Upper lobe of left lung (tissue), 6 donors: ENCODE data around the gene SUN5. TPM values are rescaled to one million over a fixed set of nuclear protein-coding genes. Genes with fewer than 3 reads are reported as not detected.

ENCODE experiments used
- ATAC-seq, 2 donors: fragments of 200-7000 bp; cut with Tn5 transposase; one replicate each; pipeline ENCODE4 v1.9.1; 2022; ENCODE audit warnings: mild to moderate bottlenecking in 2 of 2, moderate library complexity in 2 of 2; ENCODE audit not compliant: low FRiP score in 2 of 2
- DNase-seq, 2 donors: peaks; one replicate each; pipeline ENCODE4 v3.0.0-alpha.2; 2019 to 2020
- H3K27ac ChIP-seq, 4 donors: fragments of 200-600 bp; sonication (generic); one replicate each; pipeline ENCODE4 v1.5.1; 2016 to 2019
- H3K27me3 ChIP-seq, 4 donors: fragments of 200-600 bp; sonication (generic); one replicate each; pipeline ENCODE4 v1.5.1; 2017 to 2019
- H3K36me3 ChIP-seq, 4 donors: fragments of 200-600 bp; sonication (generic); one replicate each; pipeline ENCODE4 v1.5.1; 2016 to 2019
- H3K4me1 ChIP-seq, 4 donors: fragments of 200-600 bp; sonication (generic); one replicate each; pipeline ENCODE4 v1.5.1; 2018 to 2019
- H3K4me3 ChIP-seq, 4 donors: fragments of 200-600 bp; sonication (generic); one replicate each; pipeline ENCODE4 v1.5.1; 2017 to 2019; ENCODE audit warnings: mild to moderate bottlenecking in 2 of 4, moderate library complexity in 1 of 4
- H3K9me3 ChIP-seq, 4 donors: fragments of 200-600 bp; sonication (generic); one replicate each; pipeline ENCODE4 v1.5.1; 2018 to 2019
- EP300 ChIP-seq, 4 donors: sonication (generic); formaldehyde crosslinking; IDR thresholded peaks; one replicate each; pipeline ENCODE4 v1.5.1; 2017; ENCODE audit warnings: antibody characterized with exemption in 4 of 4, control low read depth in 2 of 4
- POLR2A ChIP-seq, 4 donors: fragments of 450-650 bp; IDR thresholded peaks; one replicate each; pipeline ENCODE4 v1.5.1; 2016 to 2017; ENCODE audit warnings: antibody characterized with exemption in 4 of 4, mild to moderate bottlenecking in 2 of 4
- POLR2AphosphoS5 ChIP-seq, 2 donors: sonication (generic); formaldehyde crosslinking; IDR thresholded peaks; one replicate each; pipeline ENCODE4 v1.5.1; 2017; ENCODE audit warnings: antibody characterized with exemption in 2 of 2
- WGBS, 2 donors: methylation state at CpG; one replicate each; pipeline ENCODE4 v1.1.5; 2017 to 2018; 5-methylcytosine and 5-hydroxymethylcytosine counted together
- total RNA-seq, 6 donors: library from RNA; depleted of rRNA in 4 of 6; stranded (reverse); fragments of >200 nt in 4 of 6; gene quantifications; one replicate each; pipeline versions ENCODE4 v1.1.0 to v1.2.1, GENCODE V29; 2016 to 2021
- TF ChIP-seq, protein P1 (sequence below), 6 experiments: fragments of 450-650 bp in 4 of 6; fragments of 200-600 bp in 2 of 6; sonication (generic) in 2 of 6; IDR thresholded peaks; one replicate each; pipeline ENCODE4 v1.5.1; 2016 to 2019; ENCODE audit warnings: antibody characterized with exemption in 6 of 6
- donor health status: DM: no; HTN: no; CAD: no; lungs with moderate emphysema.
- donor health status: DM: no; HTN: yes; CAD: no; lungs with severe emphysema.

The SUN5 gene
- total RNA-seq, 6 donors from 2014 or later = not detected

DNA sequence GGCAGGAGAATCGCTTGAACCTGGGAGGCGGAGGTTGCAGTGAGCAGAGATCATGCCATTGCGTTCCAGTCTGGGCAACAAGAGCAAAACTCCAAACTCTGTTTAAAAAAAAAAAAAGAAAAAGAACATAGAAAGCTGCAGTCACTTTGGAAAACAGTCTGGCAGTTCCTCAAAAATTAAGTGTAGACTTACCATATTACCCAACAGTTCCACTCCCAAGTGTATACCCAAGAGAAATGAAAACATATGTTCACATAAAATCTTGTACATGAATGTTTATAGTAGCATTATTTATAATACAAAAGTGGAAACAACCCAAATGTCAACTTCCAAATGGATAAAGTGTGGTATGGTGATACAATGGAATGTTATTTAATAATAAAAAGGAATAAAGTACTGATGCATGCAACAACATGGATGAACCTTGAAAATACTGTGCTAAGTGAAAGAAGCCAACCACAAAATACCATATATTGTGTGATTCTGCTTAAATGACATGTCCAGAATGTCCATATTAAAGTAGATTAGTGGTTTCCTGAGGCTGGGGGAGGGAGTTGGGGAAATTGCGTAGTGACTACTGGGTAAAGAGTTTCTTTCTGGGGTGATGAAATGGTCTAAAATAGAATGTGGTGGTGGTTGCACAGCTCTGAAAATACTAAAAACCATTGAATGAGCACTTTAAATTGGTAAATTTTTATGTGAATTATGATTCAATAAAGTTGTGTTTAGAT, 62.9 kb downstream of the SUN5 start:
- Histone ChIP-seq H3K4me1 (no peaks in the 10 kb centered on the region), H3K27me3 (no peaks in the 10 kb centered on the region), H3K27ac (no peak overlapping the region), H3K36me3 (no peaks in the 10 kb centered on the region), H3K4me3 (no peak overlapping the region), H3K9me3 (peaks cover 0 to 3% (median 0%) of the 10 kb centered on the region in 4 donors)
- DNase-seq (no peak), ATAC-seq (no peak)
- TF ChIP-seq, protein P1, sequence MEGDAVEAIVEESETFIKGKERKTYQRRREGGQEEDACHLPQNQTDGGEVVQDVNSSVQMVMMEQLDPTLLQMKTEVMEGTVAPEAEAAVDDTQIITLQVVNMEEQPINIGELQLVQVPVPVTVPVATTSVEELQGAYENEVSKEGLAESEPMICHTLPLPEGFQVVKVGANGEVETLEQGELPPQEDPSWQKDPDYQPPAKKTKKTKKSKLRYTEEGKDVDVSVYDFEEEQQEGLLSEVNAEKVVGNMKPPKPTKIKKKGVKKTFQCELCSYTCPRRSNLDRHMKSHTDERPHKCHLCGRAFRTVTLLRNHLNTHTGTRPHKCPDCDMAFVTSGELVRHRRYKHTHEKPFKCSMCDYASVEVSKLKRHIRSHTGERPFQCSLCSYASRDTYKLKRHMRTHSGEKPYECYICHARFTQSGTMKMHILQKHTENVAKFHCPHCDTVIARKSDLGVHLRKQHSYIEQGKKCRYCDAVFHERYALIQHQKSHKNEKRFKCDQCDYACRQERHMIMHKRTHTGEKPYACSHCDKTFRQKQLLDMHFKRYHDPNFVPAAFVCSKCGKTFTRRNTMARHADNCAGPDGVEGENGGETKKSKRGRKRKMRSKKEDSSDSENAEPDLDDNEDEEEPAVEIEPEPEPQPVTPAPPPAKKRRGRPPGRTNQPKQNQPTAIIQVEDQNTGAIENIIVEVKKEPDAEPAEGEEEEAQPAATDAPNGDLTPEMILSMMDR (IDR thresholded peaks at IDR 0.05) = no peak
- TF ChIP-seq EP300 (IDR thresholded peaks at IDR 0.05) (no peak), POLR2A (IDR thresholded peaks at IDR 0.05) (no peak)
- WGBS, 2 donors = 74 to 88% methylated on average over 4 of the region's 4 CpGs

DNA sequence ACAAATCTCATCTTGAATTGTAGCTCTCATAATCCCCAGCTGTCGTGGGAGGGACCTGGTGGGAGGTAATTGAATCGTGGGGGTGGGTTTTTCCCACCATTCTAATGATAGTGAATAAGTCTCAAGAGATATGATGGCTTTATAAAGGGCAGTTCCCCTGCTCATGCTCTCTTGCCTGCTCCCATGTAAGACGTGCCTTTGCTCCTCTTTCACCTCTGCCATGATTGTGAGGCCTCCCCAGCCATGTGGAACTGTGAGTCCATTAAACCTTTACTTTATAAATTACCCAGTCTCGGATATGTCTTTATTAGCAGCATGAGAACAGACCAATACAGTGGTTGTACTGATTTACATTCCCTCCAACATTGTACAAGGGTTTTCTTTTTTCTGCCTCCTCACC, 69.7 kb downstream of the SUN5 start:
- DNase-seq (no peak), ATAC-seq (no peak)
- TF ChIP-seq, protein P1 (IDR thresholded peaks at IDR 0.05) = no peak
- TF ChIP-seq POLR2A (IDR thresholded peaks at IDR 0.05) (no peak), EP300 (IDR thresholded peaks at IDR 0.05) (no peak), POLR2AphosphoS5 (IDR thresholded peaks at IDR 0.05) (no peak)
- Histone ChIP-seq H3K27me3 (no peaks in the 10 kb centered on the region), H3K27ac (no peak overlapping the region), H3K36me3 (no peaks in the 10 kb centered on the region), H3K9me3 (no peaks in the 10 kb centered on the region), H3K4me3 (no peak overlapping the region), H3K4me1 (no peaks in the 10 kb centered on the region)
- WGBS, 2 donors = 66 to 67% methylated on average over 4 of the region's 4 CpGs

Other genes starting within 250 kb of the SUN5 start
- gene DNMT3B, start 242.0 kb downstream of the SUN5 start, total RNA-seq = 1 to 10 TPM in 4 of 6 donors, under 1 TPM in 1, not detected in 1; 0.76 to 2.1 (median 1.7) TPM
- gene MAPRE1, start 184.5 kb downstream of the SUN5 start, total RNA-seq = 10 to 100 TPM; 36.2 to 94.2 (median 77.9) TPM
- gene EFCAB8, start 145.5 kb downstream of the SUN5 start, total RNA-seq = 1 to 10 TPM in 3 of 6 donors, under 1 TPM in 3; 0.10 to 3.3 (median 0.67) TPM
- 1 to 10 TPM in 1 of 6 donors, under 1 TPM in 2, not detected in 3; 0.23 to 3.1 (median 0.27) TPM for gene BPIFB2, start 3.3 kb upstream of the SUN5 start, total RNA-seq
- not detected for gene BPIFB6, start 27.2 kb upstream of the SUN5 start, total RNA-seq
- gene BPIFB3, start 49.5 kb upstream of the SUN5 start, total RNA-seq = not detected
- gene BPIFB4, start 75.2 kb upstream of the SUN5 start, total RNA-seq = not detected
- gene BPIFA2, start 163.7 kb upstream of the SUN5 start, total RNA-seq = not detected
- not detected for gene BPIFA3, start 212.9 kb upstream of the SUN5 start, total RNA-seq
- 10 to 100 TPM in 2 of 6 donors, 1 to 10 TPM in 2, under 1 TPM in 2; 0.26 to 61.8 (median 2.6) TPM for gene BPIFA1, start 231.6 kb upstream of the SUN5 start, total RNA-seq